Astrocyte of the hippocampus (primary cell): ENCODE data around the gene JDP2.
"Not testable (repeated sequence)": the region's sequence is repeated elsewhere in the genome, so short reads cannot be mapped to it uniquely, and the experiment has no call there.

ENCODE experiments used
- DNase-seq: peaks from one replicate; pipeline ENCODE4 v3.0.0; 2011; ENCODE audit warnings: low read depth, low spot score

Gene JDP2, protein sequence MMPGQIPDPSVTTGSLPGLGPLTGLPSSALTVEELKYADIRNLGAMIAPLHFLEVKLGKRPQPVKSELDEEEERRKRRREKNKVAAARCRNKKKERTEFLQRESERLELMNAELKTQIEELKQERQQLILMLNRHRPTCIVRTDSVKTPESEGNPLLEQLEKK

DNA sequence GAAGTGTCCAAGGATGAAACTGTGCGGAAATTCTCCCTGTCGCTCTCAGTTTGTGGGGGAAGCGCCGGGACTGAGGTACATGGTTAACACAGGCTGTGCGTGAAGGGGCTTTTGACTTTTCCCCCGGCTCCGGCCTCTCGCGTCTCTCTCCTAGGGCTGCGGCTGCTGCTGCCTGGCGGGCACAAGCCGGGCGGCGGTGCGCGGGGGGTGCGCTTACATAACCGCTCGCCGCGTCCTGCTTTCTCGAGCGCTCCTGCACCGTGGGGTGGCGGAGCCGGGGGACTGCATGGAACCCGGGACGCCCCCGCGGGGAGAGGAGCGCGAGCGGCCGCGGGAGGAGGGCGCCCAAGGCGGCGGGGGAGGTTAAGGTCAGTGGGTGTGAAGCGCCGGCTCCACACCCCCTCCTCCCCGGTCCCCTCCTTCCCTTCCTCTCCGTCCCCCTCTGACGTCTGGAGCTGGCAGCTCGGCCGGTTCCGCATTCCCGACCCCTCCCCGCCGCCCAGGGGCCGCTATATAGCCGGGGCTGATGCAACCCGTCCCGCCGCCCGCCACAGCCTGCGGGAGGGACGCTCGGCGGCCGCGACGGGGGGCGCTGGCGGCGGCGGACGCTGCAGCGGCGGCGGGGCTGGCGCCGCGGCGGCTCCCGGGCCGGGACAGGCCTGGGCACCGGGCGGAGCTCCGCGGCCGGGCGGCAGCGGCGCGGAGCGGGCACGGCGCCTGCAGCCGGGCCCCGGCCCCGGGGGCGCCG lies at the start of gene JDP2:
Gene JDP2, plus strand, starts transcription at position 541 of the 748 bp plus-strand sequence. CDS start 9,899 bp downstream, outside the sequence.
- peak; percentile 94 for DNase-seq

DNA sequence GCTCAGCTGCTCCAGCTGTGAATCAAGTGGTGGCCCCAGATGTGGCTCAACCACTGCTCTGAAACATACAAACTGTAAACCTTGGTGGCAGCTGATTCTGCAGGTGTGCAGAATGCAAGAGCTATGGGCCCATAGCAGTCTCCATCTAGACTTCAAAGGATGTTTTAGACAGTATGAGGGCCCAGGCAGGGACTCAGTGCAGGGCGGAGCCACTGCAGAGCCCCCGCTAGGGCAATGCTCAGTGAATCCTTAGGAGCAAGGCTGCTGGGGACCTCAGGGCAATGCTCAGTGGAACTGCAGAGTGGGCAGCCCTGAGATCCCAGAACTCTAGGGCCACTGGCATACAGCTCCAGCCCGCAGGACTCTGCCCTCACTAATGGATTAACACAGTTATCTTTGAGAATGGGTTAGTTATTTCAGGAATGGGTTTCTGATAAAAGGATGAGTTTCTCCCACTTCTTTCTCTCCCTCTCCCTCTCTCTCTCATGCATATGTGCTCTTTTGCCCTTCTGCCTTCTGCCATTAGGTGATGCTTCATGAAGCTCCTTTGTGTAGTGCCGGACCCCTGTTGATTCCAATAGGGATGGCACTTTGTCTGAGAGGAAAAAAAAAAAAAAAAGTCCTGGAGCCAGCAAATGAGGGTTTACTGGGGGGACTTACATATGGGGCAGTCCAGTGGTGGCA lies 48.4 kb upstream of the JDP2 start:
- no peak for DNase-seq

DNA sequence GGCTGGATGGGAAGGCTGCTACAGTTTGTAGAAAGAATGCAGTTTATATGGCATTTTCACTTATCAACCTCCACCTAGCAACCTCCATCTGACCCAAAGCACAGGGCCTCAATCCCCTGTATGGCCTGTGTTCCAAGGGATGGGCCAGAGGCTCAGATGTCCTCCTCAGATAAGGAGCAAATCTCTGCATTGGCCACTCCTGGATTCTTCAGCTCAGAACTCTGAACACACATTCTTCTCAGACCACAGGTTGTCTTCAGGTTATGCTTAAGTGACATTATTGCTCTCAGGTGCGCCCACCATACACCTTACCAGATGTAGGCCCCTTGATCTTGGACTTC lies 47.9 kb upstream of the JDP2 start:
- no peak for DNase-seq

DNA sequence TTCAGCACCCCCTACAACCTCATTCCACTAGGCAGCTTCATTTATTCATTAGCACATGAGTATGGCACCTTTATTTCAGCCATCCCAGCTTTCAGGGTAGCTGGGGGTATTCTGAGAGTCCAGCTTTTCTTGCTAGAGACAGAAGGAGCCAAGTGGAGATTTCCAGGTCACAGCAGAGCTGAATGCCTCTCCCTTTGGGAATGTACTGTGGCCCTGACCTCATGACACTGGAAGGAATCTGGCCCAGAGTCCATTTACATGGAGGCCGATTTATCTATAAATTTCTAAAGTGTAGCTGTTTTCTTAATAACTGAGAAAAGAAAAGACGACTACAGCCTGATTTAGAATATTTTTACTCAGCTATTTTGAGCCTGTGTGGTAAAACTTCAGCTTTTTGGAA lies 47.2 kb upstream of the JDP2 start:
- DNase-seq = no peak

DNA sequence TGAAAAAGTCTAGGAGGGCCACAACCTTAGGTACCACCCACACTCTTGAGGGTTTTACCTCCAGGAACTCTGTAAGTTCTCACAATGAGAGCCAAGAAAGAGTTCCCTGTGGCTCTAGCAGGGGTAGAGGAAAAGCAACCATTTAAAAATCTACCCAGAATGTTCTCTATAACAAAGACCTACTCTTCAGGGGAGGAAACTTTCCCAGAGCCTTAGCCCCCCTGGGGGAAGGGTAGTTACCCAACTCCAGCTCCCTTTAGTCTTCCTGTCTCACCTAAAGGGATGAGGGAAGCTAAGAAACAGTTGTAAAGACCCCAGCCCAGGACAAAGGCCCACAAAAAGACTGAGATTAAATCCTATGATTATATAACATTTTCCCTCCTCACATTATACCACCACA lies 46.2 kb upstream of the JDP2 start:
- DNase-seq = no peak

DNA sequence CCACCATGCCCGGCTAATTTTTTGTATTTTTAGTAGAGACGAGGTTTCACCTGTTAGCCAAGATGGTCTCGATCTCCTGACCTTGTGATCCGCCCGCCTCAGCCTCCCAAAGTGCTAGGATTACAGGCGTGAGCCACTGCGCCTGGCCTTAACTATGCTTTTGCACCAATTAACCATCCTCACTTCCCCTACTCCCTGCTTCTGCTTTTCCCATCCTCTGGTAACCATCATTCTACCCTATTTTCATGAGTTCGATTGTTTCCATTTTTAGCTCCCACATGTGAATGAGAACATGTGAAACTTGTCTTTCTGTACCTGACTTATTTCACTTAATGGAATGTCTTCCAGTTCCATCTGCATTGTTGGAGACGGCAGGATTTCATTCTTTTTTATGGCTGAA lies 44.6 kb upstream of the JDP2 start:
- DNase-seq = not testable (repeated sequence)

DNA sequence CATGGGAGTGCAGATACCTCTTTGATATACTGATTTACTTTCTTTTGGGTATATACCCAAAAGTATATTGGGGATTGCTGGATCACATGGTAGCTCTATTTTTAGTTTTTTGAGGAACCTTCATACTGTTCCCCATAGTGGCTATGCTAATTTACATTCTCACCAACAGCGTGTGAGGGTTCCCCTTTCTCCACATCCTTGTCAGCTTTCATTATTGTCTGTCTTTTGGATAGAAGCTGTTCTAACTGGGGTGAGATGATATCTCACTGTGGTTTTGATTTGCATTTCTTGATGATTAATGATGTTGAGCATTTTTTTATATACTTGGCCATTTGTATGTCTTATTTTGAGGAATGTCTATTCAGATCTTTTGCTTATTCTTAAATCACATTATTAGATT lies 44.1 kb upstream of the JDP2 start:
- DNase-seq = no peak

DNA sequence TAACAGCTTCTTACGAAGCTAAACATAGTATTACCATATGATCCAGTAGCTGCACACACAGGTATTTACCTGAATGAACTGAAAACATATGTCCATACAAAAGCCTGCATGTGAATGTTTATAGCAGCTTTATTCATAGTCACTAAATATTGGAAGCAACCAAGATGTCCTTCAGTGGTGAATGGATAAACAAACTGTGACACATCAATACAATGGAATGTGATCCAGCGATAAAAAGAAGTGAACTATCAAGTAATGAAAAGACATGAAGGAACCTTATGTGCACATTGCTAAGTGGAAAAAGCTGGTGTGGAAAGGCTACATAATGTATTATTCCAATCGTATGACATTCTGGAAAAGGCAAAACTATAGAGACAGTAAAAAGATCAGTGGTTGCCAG lies 38.1 kb upstream of the JDP2 start:
- no peak for DNase-seq

DNA sequence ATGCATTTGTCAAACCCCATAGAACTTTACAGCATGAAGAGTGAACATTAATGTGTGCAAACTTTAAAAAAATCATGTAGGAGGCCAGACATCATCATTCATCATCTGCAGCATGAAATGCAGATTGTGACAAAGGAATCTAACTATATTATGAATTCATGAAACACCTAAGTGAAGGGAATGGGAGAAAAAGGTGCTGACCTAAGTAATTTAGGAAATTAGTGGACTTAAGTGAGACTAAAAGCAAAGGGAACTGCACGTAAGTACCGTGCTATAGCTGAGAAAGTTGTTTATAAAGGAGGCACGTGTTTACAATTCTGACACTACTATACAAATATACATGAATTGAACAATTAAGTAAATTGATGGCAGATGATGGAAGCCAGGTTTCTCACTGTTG lies 37.6 kb upstream of the JDP2 start:
- no peak for DNase-seq

DNA sequence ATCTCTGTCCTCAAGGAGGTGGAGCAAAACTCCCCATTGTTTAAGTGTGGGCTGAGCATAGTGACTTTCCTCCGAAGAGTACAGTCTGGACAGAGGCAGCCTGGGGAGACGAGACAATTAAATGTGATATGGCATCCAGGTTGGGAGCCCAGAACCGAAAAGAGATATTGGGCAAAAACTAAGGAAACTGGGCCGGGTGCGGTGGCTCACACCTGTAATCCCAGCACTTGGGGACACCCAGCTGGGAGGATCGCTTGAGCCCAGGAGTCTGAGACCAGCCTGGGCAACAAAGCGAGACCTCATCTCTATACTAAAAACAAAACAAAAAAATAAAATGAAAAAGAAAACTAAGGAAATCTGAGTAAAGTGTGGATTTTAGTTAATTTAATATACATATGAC lies 35.9 kb upstream of the JDP2 start:
- no peak for DNase-seq

DNA sequence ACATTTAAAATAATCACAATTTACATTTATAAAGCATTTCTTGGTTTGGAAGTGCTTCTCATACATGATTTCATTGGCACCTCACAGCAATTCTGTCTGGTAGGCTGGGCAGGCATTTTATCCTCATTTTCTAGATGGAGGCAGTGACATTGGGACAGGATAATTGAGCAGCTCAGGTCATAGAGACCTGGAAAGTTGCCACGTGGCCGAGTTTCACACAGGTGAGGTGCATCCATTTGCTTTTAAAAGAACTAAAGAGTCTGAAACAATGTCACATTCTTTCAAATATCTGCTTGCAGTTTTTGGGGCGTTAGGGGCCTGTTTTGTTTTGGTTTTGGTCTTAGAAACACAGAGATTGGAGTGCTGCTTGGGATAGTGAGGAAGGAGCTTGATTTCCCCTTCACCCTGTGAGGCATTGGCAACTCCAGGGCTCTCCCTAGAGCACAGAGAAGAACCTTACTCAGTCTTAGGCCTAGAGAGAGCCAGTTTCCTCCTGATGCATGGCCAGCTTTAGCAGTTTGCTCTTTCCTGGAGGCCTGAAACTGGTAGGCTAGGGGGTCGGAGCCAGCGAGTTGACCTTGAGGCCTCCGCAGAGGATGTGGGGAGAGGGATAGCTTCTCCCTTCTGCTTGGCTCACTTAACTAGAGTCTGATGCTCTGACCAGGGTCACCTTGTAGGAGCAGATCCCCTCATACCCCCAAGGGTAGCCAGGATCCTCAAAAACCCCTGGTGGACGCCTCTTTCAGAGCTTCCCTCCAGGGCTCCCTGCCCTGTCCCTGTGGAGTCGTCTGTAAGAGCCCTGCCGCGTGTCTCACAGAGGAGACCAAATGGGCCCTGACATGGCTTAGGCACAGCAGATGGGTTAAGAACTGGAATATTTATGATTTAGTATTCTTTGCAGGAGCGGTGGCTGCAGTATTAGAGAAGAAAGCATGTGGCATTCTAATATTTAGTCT lies 34.9 kb upstream of the JDP2 start:
- DNase-seq = no peak

DNA sequence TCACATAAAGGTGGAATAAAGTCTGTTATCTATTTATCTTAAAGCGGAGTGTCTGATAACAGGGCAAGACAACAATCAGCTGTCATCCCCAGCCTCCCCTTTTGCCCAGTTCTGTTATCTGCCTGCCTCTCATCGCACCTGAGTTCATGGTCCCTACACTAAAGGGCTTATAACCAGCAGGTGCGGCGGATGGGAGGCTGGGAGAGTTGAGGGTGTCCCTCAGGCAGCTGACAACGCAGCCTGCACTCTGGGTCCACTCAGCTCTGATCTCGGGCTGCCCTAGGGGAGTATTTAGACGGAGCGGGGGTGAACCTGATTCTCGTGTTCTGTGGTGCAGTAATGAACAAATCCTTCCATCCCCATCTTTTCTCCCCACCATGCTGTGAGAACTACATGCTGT lies 34.0 kb upstream of the JDP2 start:
- no peak for DNase-seq

DNA sequence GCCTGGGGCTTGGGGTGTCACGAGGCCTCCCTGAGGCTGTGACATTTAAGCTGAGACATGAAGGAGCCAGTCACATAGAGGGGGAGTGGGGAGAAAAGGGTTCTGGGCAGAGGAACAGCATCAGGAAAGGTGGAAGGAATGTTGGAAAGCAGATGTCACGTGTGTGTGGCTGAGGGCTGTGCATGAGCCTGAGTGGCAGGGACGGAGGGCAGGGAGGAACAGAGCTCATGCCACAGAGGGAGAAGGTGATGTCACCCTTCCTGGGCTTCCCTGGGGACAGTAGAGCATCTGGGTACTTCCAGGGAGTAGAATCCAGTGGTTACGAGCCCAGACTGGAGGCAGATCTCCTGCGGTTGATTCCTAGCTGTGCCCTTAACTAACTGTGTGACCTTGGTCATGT lies 32.0 kb upstream of the JDP2 start:
- DNase-seq = no peak

DNA sequence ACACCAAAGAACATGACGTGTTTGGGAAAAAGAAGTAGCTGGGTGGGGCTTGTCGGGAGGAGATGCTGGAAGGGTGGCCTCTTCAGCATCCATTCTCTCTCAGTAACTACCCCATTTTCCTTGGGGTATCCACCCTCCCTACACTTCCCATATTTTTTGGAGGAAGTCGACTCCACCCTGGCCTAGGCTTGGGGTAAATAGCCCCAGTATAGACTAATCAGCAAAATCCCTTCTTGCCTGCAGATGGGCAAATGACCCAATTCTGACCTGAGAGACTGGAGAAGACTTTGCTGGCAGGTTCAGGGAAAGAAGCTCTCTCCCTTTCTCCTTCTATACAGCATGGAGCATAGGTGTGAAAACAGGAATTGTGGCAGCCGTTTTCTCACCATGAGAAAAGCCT lies 28.5 kb upstream of the JDP2 start:
- no peak for DNase-seq

DNA sequence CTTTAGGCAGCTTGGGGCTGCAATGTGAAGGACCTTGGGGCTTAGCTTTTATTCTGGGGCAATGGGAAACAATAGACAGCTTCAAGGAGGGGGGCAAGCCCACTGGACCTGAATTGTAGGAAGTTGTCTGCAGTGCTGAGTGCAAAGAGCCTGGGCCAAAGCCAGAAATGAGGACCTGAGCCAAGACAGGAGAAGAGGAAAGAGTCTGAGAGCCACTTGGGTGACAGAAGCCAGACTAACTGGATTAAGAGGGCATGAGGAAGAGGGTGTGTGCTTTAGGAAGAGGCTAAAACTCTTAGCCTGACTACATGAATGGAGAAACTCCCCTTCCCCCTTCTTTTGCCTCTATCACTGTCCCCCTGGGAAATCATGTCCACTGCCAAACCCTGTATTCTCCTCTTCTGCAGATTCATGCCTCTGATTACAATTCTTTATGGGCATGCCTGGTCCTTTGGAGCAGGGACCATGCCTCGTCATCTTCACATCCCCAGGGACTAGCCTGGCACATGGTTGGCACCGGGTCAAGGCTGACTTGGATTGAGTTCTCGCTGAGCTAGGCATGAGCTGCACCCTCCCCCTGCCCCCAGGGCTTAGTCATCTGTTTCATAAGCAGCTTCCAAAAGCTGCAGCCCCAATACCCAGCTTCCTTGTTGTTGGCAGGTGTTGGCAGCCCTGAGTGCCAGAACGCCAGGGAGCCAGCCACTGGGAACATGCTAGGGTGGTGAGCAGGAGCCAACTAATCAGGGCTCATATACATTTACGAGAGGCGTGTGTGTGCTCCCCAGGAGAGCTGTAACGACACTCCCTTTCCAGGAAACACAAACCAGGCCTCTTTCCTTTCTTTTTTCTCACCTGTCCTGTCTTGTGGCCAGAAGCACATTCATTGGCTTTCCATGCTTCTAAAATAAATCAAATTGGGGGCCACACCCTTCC lies 27.7 kb upstream of the JDP2 start:
- DNase-seq = peak; percentile 74

DNA sequence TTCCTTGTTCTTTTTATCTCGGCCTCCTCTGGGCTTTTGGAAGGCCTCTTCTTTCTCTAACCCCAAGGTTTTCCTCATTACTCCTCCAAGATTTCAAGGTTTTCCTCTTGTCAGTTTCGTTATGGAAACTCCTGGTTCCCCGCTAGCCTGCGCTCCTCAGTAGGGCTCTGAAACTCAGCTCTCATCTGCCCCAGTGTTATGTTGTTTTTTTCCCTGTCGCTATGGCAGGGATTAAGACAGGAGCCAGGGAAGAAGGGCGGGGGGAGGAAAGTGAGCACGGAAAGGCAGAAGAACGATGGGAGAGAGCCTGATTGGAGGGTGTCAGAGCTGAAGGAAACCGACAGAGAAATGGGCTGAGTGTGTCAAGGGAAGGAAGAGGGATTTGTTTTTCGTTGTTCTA lies 26.5 kb upstream of the JDP2 start:
- peak; percentile 42 for DNase-seq

DNA sequence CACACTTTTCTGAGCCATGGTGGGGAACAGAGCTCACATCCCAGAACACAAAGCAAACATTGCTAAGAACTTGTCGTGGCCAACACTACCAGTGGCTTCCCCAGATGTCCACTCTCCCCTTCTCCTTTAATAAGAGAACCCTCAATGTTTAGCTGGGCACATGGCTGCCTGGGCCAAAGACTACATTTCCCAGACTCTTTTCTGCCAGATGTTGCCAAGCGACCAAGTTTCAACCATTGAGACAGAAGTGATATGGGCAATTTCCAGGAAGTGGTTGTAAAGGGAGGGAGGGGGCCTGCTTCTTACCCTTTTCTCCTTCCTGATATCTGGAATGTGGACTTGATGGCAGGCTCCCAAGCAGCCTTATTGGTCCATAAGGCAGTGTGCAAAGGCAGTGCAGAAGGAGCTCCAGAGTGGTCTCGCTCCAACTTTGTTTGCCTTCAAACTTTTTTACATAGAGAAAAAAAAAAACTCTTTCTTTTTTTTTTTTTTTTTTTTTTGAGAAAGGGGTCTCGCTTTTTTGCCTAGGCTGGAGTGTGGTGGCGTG lies 24.9 kb upstream of the JDP2 start:
- DNase-seq = no peak

DNA sequence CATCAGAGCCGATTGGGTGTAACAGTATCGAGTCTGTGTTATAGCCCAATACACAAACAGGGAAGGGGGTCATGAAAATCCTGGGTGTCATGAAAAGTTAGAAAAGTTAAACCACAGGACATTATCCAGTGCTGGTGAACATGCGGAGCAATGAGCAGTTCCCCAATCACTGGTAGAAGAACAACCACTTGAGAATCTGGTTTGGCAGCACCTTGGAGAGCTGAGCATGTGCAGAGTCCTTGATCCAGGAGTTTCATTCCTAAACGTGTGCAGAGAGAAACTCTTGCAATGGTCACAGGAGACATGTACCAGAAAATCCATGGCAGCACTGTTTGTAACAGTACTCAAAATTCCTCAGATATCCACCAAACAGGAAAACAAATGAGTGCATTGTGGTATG lies 23.0 kb upstream of the JDP2 start:
- no peak for DNase-seq

DNA sequence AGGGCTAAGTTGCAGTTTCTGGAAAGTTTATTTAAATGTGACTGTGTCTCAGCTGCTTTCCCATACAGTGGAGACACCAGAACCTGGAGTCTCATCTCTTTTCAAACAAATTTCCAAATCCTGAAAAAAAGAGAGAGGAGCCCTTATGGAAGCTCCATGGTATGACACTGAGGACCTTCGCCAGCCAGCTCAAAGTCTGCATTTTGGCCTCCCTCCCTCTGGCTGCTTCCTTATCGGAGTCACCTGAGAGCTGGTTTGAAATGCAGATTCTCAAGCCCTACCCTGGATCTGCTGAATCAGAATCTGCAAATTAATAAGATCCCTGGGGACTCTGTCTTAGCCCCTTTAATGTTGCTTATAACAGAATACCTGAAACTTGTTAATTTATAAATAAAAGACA lies 21.7 kb upstream of the JDP2 start:
- DNase-seq = no peak

DNA sequence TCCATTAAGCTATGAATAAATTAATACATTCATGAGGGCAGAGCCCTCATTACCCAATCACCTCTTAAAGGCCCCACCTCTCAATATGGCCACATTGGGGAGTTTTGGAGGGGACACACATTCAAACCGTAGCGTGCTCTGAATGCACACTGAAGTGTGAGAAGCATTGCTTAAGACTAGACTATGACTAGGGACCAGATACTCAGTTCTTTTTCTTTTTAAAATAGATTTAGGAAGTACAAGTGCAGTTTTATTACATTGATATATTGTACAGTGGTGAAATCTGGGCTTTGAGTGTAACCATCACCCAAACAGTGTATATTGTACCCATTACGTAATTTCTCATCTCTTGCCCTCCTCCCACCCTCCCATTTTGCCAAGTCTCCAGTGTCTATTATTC lies 21.0 kb upstream of the JDP2 start:
- no peak for DNase-seq
